ENCODE results near the gene CCDC69. TPM values are rescaled to one million over a fixed set of nuclear protein-coding genes. Genes with fewer than 3 reads are reported as not detected.
A peak's percentile ranks its signal among the peaks of the same experiment; 100 is the strongest.
"Not testable (repeated sequence)": the region's sequence is repeated elsewhere in the genome, so short reads cannot be mapped to it uniquely, and the experiment has no call there.

Gene CCDC69
- total and polyA plus RNA-seq, 3 experiments from 2014 or later = 47.9 to 134 (median 50.5) TPM

- CTCF ChIA-PET = interaction anchor here (0.9 to 7.2 kb wide), 20 partner anchors 8 to 166 kb away, joined by 4 to 66 read pairs (median 8); partner anchors contain the start of genes ANXA6, CCDC69 and GM2A
- H3K27me3 Mint-ChIP-seq = no peaks in the 10 kb centered on the region
- Histone ChIP-seq H3K36me3 (ENCODE audit: insufficient read depth, low read length) (no peaks in the 10 kb centered on the region), H3K27me3 (ENCODE audit: insufficient read depth, low read length, poor library complexity, severe bottlenecking) (no peaks in the 10 kb centered on the region), H3K9me3 (ENCODE audit: low read length) (no peaks in the 10 kb centered on the region), H3K4me1 (ENCODE audit: insufficient read depth, low read length) (peaks cover 25% of the 10 kb centered on the region), H3K4me3 (ENCODE audit: low read length) (no peak overlapping the region), H3K27ac (ENCODE audit: low read depth, low read length) (no peak overlapping the region)
- no peak for DNase-seq
- POLR2A ChIA-PET = interaction anchor here (0.9 to 1.9 kb wide), 5 partner anchors 11 to 37 kb away, joined by 3 to 9 read pairs (median 6); partner anchors contain the start of genes CCDC69 and GM2A
- H3K27ac Mint-ChIP-seq = peak overlapping the region in 2 of 8 donors; percentile 38 to 47
- H3K9me3 Mint-ChIP-seq = no peaks in the 10 kb centered on the region
- H3K4me1 Mint-ChIP-seq = peaks cover 17 to 48% (median 22%) of the 10 kb centered on the region in 3 donors
- H3K4me3 Mint-ChIP-seq = peak overlapping the region in 1 of 7 donors; percentile 70
- H3K36me3 Mint-ChIP-seq = no peaks in the 10 kb centered on the region
Observed at GRCh38 chr5:151237685-151238084, 13.8 kb upstream of the CCDC69 start.

- H3K4me1 ChIP-seq (ENCODE audit: insufficient read depth, low read length) = peaks cover 25% of the 10 kb centered on the region
- H3K4me3 ChIP-seq (ENCODE audit: low read length) = no peak overlapping the region
- no peaks in the 10 kb centered on the region for H3K9me3 Mint-ChIP-seq
- no peaks in the 10 kb centered on the region for H3K36me3 ChIP-seq (ENCODE audit: insufficient read depth, low read length)
- POLR2A ChIA-PET = interaction anchor here (1.5 kb wide), 1 partner anchor 36 kb away, joined by 3 read pairs; no protein-coding TSS in a partner anchor
- no peaks in the 10 kb centered on the region for H3K27me3 ChIP-seq (ENCODE audit: insufficient read depth, low read length, poor library complexity, severe bottlenecking)
- no peaks in the 10 kb centered on the region for H3K36me3 Mint-ChIP-seq
- peaks cover 17 to 50% (median 22%) of the 10 kb centered on the region in 3 donors for H3K4me1 Mint-ChIP-seq
- no peak overlapping the region for H3K27ac Mint-ChIP-seq
- H3K27ac ChIP-seq (ENCODE audit: low read depth, low read length) = no peak overlapping the region
- DNase-seq = no peak
- no peaks in the 10 kb centered on the region for H3K27me3 Mint-ChIP-seq
- H3K4me3 Mint-ChIP-seq = no peak overlapping the region
- H3K9me3 ChIP-seq (ENCODE audit: low read length) = no peaks in the 10 kb centered on the region
- CTCF ChIA-PET = interaction anchor here (1.1 to 7.2 kb wide), 9 partner anchors 9 to 165 kb away, joined by 4 to 66 read pairs (median 11); partner anchors contain the start of genes CCDC69 and GM2A
Observed at GRCh38 chr5:151236888-151237287, 13.0 kb upstream of the CCDC69 start.

- Histone ChIP-seq H3K4me1 (ENCODE audit: insufficient read depth, low read length) (peaks cover 25% of the 10 kb centered on the region), H3K4me3 (ENCODE audit: low read length) (peak overlapping the region; percentile 25)
- ChIA-PET CTCF (interaction anchor here (1.1 to 7.2 kb wide), 7 partner anchors 11 to 81 kb away, joined by 3 to 66 read pairs (median 6); partner anchors contain the start of genes CCDC69 and GM2A), POLR2A (interaction anchor here (0.5 to 2.0 kb wide), 5 partner anchors 11 to 45 kb away, joined by 4 to 14 read pairs (median 9); partner anchors contain the start of genes CCDC69 and GM2A)
- not testable (repeated sequence) for H3K27ac ChIP-seq (ENCODE audit: low read depth, low read length); H3K9me3 ChIP-seq (ENCODE audit: low read length); H3K27me3 ChIP-seq (ENCODE audit: insufficient read depth, low read length, poor library complexity, severe bottlenecking); H3K36me3 Mint-ChIP-seq; DNase-seq; H3K27me3 Mint-ChIP-seq; H3K36me3 ChIP-seq (ENCODE audit: insufficient read depth, low read length); H3K9me3 Mint-ChIP-seq; H3K4me3 Mint-ChIP-seq
- peaks cover 17 to 50% (median 22%) of the 10 kb centered on the region in 3 donors for H3K4me1 Mint-ChIP-seq
- peak overlapping the region in 1 of 8 donors; percentile 6 for H3K27ac Mint-ChIP-seq
Observed at GRCh38 chr5:151235239-151235571, 11.3 kb upstream of the CCDC69 start.

- H3K36me3 Mint-ChIP-seq = no peaks in the 10 kb centered on the region
- ChIA-PET CTCF (interaction anchor here (0.5 to 7.2 kb wide), 9 partner anchors 11 to 119 kb away, joined by 3 to 66 read pairs (median 5); partner anchors contain the start of genes CCDC69 and GM2A), POLR2A (interaction anchor here (0.5 to 2.0 kb wide), 4 partner anchors 11 to 44 kb away, joined by 6 to 14 read pairs (median 9); partner anchors contain the start of genes CCDC69 and GM2A)
- Histone ChIP-seq H3K9me3 (ENCODE audit: low read length) (no peaks in the 10 kb centered on the region), H3K27ac (ENCODE audit: low read depth, low read length) (no peak overlapping the region), H3K36me3 (ENCODE audit: insufficient read depth, low read length) (no peaks in the 10 kb centered on the region), H3K27me3 (ENCODE audit: insufficient read depth, low read length, poor library complexity, severe bottlenecking) (no peaks in the 10 kb centered on the region), H3K4me3 (ENCODE audit: low read length) (peak overlapping the region; percentile 25), H3K4me1 (ENCODE audit: insufficient read depth, low read length) (peaks cover 25% of the 10 kb centered on the region)
- DNase-seq = peak in 2 of 5 donors; percentile 27 to 57
- H3K27ac Mint-ChIP-seq = peak overlapping the region in 6 of 8 donors; percentile 6 to 85 (median 74)
- H3K4me3 Mint-ChIP-seq = peak overlapping the region in 6 of 7 donors; percentile 5 to 72 (median 54)
- H3K27me3 Mint-ChIP-seq = peaks cover 0 to 3% of the 10 kb centered on the region in 2 donors
- H3K9me3 Mint-ChIP-seq = no peaks in the 10 kb centered on the region
- peaks cover 17 to 50% (median 22%) of the 10 kb centered on the region in 3 donors for H3K4me1 Mint-ChIP-seq
Observed at GRCh38 chr5:151234476-151235238, 10.8 kb upstream of the CCDC69 start.

GRCh38 chr5:151233616-151234085 lies 9.8 kb upstream of the CCDC69 start:
- Mint-ChIP-seq H3K4me3 (peak overlapping the region in 1 of 7 donors; percentile 27), H3K27ac (no peak overlapping the region), H3K27me3 (peaks cover 0 to 3% of the 10 kb centered on the region in 2 donors), H3K9me3 (no peaks in the 10 kb centered on the region), H3K36me3 (no peaks in the 10 kb centered on the region), H3K4me1 (peaks cover 12 to 42% (median 18%) of the 10 kb centered on the region in 3 donors)
- H3K9me3 ChIP-seq (ENCODE audit: low read length) = no peaks in the 10 kb centered on the region
- no peak overlapping the region for H3K4me3 ChIP-seq (ENCODE audit: low read length)
- ChIA-PET POLR2A (interaction anchor here (1.7 to 2.0 kb wide), 2 partner anchors 10 to 19 kb away, joined by 9 to 14 read pairs; partner anchors contain the start of gene CCDC69), CTCF (interaction anchor here (1.3 to 7.2 kb wide), 5 partner anchors 10 to 118 kb away, joined by 4 to 66 read pairs (median 20); partner anchors contain the start of gene CCDC69)
- DNase-seq = no peak
- H3K27me3 ChIP-seq (ENCODE audit: insufficient read depth, low read length, poor library complexity, severe bottlenecking) = no peaks in the 10 kb centered on the region
- no peak overlapping the region for H3K27ac ChIP-seq (ENCODE audit: low read depth, low read length)
- no peaks in the 10 kb centered on the region for H3K36me3 ChIP-seq (ENCODE audit: insufficient read depth, low read length)
- peaks cover 19% of the 10 kb centered on the region for H3K4me1 ChIP-seq (ENCODE audit: insufficient read depth, low read length)

- Histone ChIP-seq H3K9me3 (ENCODE audit: low read length) (no peaks in the 10 kb centered on the region), H3K4me1 (ENCODE audit: insufficient read depth, low read length) (peaks cover 19% of the 10 kb centered on the region), H3K36me3 (ENCODE audit: insufficient read depth, low read length) (no peaks in the 10 kb centered on the region), H3K27ac (ENCODE audit: low read depth, low read length) (no peak overlapping the region), H3K4me3 (ENCODE audit: low read length) (no peak overlapping the region), H3K27me3 (ENCODE audit: insufficient read depth, low read length, poor library complexity, severe bottlenecking) (no peaks in the 10 kb centered on the region)
- H3K9me3 Mint-ChIP-seq = no peaks in the 10 kb centered on the region
- peaks cover 12 to 27% (median 16%) of the 10 kb centered on the region in 3 donors for H3K4me1 Mint-ChIP-seq
- ChIA-PET CTCF (interaction anchor here (1.2 to 3.7 kb wide), 2 partner anchors 10 to 58 kb away, joined by 3 to 12 read pairs; no protein-coding TSS in a partner anchor), POLR2A (interaction anchor here (0.6 kb wide), 1 partner anchor 67 kb away, joined by 3 read pairs; no protein-coding TSS in a partner anchor)
- H3K36me3 Mint-ChIP-seq = no peaks in the 10 kb centered on the region
- DNase-seq = no peak
- no peak overlapping the region for H3K27ac Mint-ChIP-seq
- H3K27me3 Mint-ChIP-seq = peaks cover 0 to 3% of the 10 kb centered on the region in 2 donors
- H3K4me3 Mint-ChIP-seq = no peak overlapping the region
Observed at GRCh38 chr5:151231359-151231758, 7.5 kb upstream of the CCDC69 start.

- H3K4me3 Mint-ChIP-seq = no peak overlapping the region
- H3K27ac Mint-ChIP-seq = peak overlapping the region in 1 of 8 donors; percentile 14
- no peak for DNase-seq
- Histone ChIP-seq H3K4me3 (ENCODE audit: low read length) (no peak overlapping the region), H3K9me3 (ENCODE audit: low read length) (no peaks in the 10 kb centered on the region), H3K27me3 (ENCODE audit: insufficient read depth, low read length, poor library complexity, severe bottlenecking) (no peaks in the 10 kb centered on the region), H3K36me3 (ENCODE audit: insufficient read depth, low read length) (no peaks in the 10 kb centered on the region), H3K27ac (ENCODE audit: low read depth, low read length) (no peak overlapping the region), H3K4me1 (ENCODE audit: insufficient read depth, low read length) (peaks cover 24% of the 10 kb centered on the region)
- H3K27me3 Mint-ChIP-seq = peaks cover 0 to 3% of the 10 kb centered on the region in 2 donors
- H3K36me3 Mint-ChIP-seq = no peaks in the 10 kb centered on the region
- ChIA-PET CTCF (interaction anchor here (1.1 to 3.7 kb wide), 6 partner anchors 9 to 65 kb away, joined by 3 to 12 read pairs (median 6); no protein-coding TSS in a partner anchor), POLR2A (interaction anchor here (1.0 kb wide), 1 partner anchor 22 kb away, joined by 3 read pairs; no protein-coding TSS in a partner anchor)
- no peaks in the 10 kb centered on the region for H3K9me3 Mint-ChIP-seq
- H3K4me1 Mint-ChIP-seq = peaks cover 17 to 28% (median 19%) of the 10 kb centered on the region in 3 donors
Observed at GRCh38 chr5:151230048-151230680, 6.3 kb upstream of the CCDC69 start.

Measured in CD8-positive, alpha-beta memory T cell (primary cell).